GM18861 (cell line): Measurements from ENCODE around the gene NEK9.

Experiments used
- ATAC-seq: cut with Tn5 transposase; IDR thresholded peaks from one replicate; pipeline ENCODE4 v1.9.1; 2021; ENCODE audit not compliant: unreplicated experiment

Gene NEK9

DNA sequence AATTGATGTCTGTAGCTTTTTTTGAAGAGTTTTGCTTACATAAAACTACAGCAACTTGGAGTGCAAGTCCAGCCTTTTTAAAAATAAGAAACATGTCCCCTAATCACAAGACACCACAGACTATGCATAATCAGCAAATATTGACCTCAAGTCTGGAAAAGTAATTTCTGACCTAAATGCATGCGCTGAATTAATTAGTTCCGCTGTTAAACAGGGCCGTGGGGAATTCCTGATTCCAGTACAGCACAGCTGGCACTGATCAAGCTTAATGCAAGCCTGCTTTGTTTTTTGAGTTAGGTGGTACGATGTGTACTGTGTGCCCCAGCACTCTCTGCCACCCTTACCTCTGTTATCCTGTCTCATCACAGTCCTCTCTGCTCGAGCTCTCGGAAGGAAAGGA is 84.8 kb downstream of the NEK9 start:
- ATAC-seq, result no peak

DNA sequence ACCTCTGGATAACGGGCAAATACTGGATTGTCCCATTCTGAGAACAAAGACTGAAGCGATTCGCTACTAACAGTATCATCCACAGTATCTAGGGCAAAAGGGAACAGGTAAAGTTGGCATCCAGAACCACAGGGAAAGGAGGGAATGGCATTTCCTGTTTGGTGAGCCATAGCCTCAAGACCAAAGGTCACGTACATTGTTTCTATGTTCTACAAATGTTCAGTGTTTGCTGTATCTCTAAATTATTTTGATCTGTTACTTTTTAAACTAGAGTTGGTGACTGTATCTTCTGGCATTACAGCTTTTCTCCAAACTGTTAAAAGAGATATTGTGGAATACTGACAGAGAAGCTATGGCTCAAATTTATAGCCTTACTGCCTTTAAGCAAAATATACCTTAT is 85.2 kb downstream of the NEK9 start:
- no peak for ATAC-seq

- no peak for ATAC-seq
Observed at GRCh38 chr14:75040959-75041358, 85.9 kb downstream of the NEK9 start.

GRCh38 chr14:75040507-75040906 is 86.3 kb downstream of the NEK9 start:
- no peak for ATAC-seq

DNA sequence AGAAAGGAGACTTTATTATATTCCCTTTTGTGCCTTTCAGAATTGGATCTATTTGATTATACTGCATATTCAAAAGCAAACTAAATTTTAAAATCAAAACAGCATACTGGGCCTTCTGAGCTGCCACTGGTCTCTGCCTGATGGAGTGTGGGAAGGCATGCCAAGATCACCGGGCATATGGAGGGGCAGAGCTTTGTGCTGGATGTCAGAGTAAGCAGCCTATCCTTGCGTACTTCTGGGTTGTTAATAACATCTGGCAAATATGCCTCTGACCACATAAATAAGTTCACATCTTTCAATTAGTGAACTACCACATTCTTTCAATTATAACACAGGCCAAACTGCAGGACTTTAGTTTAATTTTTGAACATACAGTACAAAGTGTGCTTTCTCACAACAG is 93.9 kb downstream of the NEK9 start:
- no peak for ATAC-seq

DNA sequence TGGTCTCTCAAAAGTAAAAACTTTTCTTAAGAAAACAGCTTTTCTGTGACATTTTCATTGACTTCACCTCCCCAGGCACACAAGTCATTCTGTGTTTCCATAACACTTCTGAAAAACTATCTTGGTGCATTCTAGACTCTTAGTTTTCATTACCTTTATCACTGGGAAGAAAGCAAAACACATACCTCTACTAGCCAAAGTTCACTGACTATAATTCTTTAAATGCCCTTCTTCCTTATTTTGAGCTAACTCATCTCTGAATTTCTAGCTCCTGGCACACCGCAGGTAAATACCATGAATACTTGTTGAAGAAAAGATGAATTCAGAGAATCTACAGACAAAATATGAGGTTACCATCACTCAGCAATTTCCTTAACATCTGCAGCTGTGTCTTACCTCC is 96.7 kb downstream of the NEK9 start:
- no peak for ATAC-seq
